GM18498 (cell line): Measurements from ENCODE around the gene DNAJC12.
"Not testable (repeated sequence)": the region's sequence is repeated elsewhere in the genome, so short reads cannot be mapped to it uniquely, and the experiment has no call there.

Source experiments
- ATAC-seq: cut with Tn5 transposase; IDR thresholded peaks from one replicate; pipeline ENCODE4 v1.9.1; 2021; ENCODE audit warnings: mild to moderate bottlenecking, moderate library complexity; ENCODE audit not compliant: unreplicated experiment

The DNAJC12 gene

DNA sequence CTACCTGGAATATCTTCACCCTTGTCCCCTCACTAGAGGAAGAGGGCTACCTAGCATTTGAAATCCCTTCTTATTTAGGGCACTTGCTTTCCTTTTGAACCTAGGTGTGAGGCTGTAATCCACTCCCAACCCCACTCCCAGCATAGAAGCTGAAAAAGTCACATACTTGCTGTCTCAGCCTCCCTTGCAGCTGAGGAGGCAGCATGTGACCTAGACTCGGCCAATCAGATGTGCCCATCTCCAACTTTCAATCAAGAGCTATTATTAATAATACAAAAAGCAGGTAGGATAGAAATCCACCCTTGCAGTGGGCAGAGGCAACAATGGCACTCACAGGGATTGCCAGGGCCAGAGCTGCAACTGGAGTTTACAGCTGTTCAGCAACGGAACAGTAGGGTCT lies 70.7 kb downstream of the DNAJC12 start:
- ATAC-seq: no peak

DNA sequence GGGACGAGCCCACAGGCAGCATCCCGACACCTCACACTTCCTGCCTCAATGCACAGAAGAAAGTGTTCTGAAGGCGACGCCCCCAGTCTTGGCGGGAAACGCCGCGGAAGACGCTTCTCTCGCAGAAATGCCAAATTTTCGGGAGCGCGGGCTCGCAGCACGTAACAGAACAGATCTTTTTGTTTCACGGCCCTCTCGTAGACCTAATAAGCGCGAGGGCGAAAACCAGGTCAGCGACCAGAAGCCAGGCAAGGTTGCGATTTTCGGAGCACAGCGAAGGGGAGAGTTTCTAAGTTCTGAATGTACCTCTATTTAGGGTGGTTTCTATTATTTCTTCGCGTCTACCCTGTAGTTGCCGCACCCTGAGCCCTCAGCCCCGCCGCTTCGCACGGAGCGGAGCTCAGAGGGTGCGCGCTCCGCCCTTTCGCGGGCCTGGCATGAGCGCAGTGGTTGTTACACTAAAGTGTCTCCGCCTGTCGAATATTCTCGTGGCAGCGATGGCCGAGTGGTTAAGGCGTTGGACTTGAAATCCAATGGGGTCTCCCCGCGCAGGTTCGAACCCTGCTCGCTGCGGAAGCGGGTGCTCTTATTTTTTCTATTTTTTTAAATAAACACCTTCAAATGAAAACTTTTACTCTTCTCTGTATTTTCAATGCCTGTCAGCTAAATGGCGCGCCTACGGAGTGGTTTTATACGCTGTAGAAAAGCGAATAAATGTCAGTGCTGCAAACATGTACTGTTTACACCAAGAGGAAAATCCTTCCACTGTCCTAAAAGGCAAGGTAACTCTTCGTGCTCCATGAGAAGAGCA lies 73.8 kb downstream of the DNAJC12 start:
- ATAC-seq: peak; percentile 87

DNA sequence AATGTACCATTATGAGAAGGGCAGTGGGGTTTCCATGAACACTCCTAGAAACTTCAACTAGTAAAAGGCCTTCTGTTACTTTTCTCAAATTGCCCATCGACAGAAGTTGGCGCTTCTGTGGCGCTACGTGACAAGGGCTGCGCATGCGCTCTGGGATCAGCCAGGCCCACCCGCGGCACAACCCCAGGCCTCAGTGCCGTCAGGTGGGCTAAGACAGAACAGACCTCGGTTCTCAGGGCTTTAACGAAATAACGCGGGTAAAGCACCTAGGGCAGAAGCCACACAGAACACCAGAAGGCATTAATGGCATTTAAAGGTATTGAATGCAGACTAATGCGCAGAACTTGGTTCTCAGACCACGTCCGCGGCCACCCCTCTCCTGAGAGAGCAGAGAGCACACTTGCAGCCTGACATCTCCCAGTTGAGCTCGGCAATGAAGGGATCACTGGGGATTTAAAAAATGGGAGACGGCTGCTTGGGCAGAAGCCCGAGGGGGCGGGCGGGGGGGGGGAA lies 74.4 kb downstream of the DNAJC12 start:
- peak; percentile 35 for ATAC-seq

DNA sequence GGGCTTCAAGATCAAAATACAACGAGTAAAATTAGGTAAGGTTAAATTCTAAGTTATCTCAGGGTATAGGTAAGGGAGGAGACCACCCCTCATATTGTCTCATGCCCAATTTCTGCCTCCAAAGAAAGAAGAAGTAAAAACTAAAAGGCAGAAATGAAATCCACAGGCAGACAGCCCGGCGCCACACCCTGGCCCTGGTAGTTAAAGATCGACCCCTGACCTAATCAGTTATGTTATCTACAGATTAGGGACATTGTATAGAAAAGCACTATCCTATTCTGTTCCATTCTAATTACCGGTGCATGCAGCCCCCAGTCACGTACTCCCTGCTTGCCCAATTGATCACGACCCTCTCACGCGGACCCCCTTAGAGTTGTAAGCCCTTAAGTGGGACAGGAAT lies 75.4 kb downstream of the DNAJC12 start:
- not testable (repeated sequence) for ATAC-seq

DNA sequence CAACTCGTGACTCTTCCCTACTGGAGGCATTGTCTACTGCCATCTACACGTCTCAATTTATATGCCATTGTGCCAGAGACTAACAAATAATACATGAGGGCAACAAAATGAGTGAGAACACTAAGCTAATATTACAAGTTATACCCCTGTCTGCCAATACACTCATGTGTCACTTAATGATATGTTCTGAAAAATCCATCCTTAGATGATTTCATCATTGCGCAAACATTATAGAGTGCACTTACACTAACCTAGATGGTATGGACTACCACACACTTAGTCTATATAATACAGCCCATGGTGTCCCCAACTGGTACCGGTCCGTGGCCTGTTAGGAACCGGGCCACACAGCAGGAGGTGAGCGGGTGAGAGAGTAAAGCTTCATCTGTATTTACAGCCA lies 77.7 kb downstream of the DNAJC12 start:
- ATAC-seq: no peak
